ENCODE data around the gene AGGF1.
"Not testable (repeated sequence)": the region's sequence is repeated elsewhere in the genome, so short reads cannot be mapped to it uniquely, and the experiment has no call there.

The AGGF1 gene

GRCh38 chr5:77101298-77101697 is 71.1 kb downstream of the AGGF1 start:
- no peak for DNase-seq (ENCODE audit: low read depth)

GRCh38 chr5:77102549-77102948 is 72.3 kb downstream of the AGGF1 start:
- DNase-seq (ENCODE audit: low read depth): no peak
- in situ Hi-C loops (cut with HindIII; ENCODE audit: low sequenced_read_pairs): no loop called here
- no peak overlapping the region for H3K4me3 ChIP-seq (ENCODE audit: low read depth, low read length)
- TF ChIP-seq CTCF (IDR thresholded peaks at IDR 0.05; ENCODE audit: low read depth, low read length, missing control alignments): no peak

More at GRCh38 chr5:77101298-77101697, 71.1 kb downstream of the AGGF1 start:
- no peak for TF ChIP-seq CTCF (IDR thresholded peaks at IDR 0.05; ENCODE audit: low read depth, low read length, missing control alignments)
- in situ Hi-C loops (cut with HindIII; ENCODE audit: low sequenced_read_pairs): no loop called here
- H3K4me3 ChIP-seq (ENCODE audit: low read depth, low read length): no peak overlapping the region

- DNase-seq (ENCODE audit: low read depth): no peak
- in situ Hi-C loops (cut with HindIII; ENCODE audit: low sequenced_read_pairs): no loop called here
- no peak for TF ChIP-seq CTCF (IDR thresholded peaks at IDR 0.05; ENCODE audit: low read depth, low read length, missing control alignments)
- no peak overlapping the region for H3K4me3 ChIP-seq (ENCODE audit: low read depth, low read length)
Observed at GRCh38 chr5:77103457-77103856, 73.3 kb downstream of the AGGF1 start.

- H3K4me3 ChIP-seq (ENCODE audit: low read depth, low read length): no peak overlapping the region
- no peak for TF ChIP-seq CTCF (IDR thresholded peaks at IDR 0.05; ENCODE audit: low read depth, low read length, missing control alignments)
- DNase-seq (ENCODE audit: low read depth): no peak
- in situ Hi-C loops (cut with HindIII; ENCODE audit: low sequenced_read_pairs): no loop called here
Observed at GRCh38 chr5:77104813-77105212, 74.6 kb downstream of the AGGF1 start.

GRCh38 chr5:77107035-77107434 is 76.8 kb downstream of the AGGF1 start:
- DNase-seq (ENCODE audit: low read depth); in situ Hi-C loops (cut with HindIII; ENCODE audit: low sequenced_read_pairs); H3K4me3 ChIP-seq (ENCODE audit: low read depth, low read length): not testable (repeated sequence)

Data from astrocyte of the cerebellum (primary cell).